Stimulated activated CD8-positive, alpha-beta memory T cell treated with anti-CD3 and anti-CD28 coated beads, Interleukin-15, amount 100 ng/mL, for 24 hours (primary cell): ENCODE data around the gene NEDD4.
"Not testable (repeated sequence)": the region's sequence is repeated elsewhere in the genome, so short reads cannot be mapped to it uniquely, and the experiment has no call there.

ENCODE experiments used
- DNase-seq: peaks from one replicate; pipeline ENCODE4 v3.0.0-alpha.2; 2020; ENCODE audit warnings: low read depth

The NEDD4 gene

GRCh38 chr15:55993111-55993803 lies at the start of gene NEDD4:
TSS of gene NEDD4 (minus strand) at chr15:55993612. CDS start at chr15:55993555, 57 bp downstream.
- DNase-seq, result peak; percentile 45

GRCh38 chr15:56042498-56042897 lies 49.1 kb upstream of the NEDD4 start:
- DNase-seq, result no peak

- DNase-seq, result no peak
Observed at GRCh38 chr15:56042031-56042430, 48.6 kb upstream of the NEDD4 start.

- no peak for DNase-seq
Observed at GRCh38 chr15:56040081-56041035, 46.9 kb upstream of the NEDD4 start.

- DNase-seq, result no peak
Observed at GRCh38 chr15:56038707-56039106, 45.3 kb upstream of the NEDD4 start.

GRCh38 chr15:56038015-56038414 lies 44.6 kb upstream of the NEDD4 start:
- no peak for DNase-seq

GRCh38 chr15:56036546-56037067 lies 43.2 kb upstream of the NEDD4 start:
- no peak for DNase-seq

GRCh38 chr15:56035166-56035565 lies 41.8 kb upstream of the NEDD4 start:
- DNase-seq, result no peak

- DNase-seq, result no peak
Observed at GRCh38 chr15:56034514-56034913, 41.1 kb upstream of the NEDD4 start.

- no peak for DNase-seq
Observed at GRCh38 chr15:56032373-56032772, 39.0 kb upstream of the NEDD4 start.

- DNase-seq, result no peak
Observed at GRCh38 chr15:56031836-56032235, 38.4 kb upstream of the NEDD4 start.

GRCh38 chr15:56031402-56031801 lies 38.0 kb upstream of the NEDD4 start:
- DNase-seq, result no peak

GRCh38 chr15:56028430-56028829 lies 35.0 kb upstream of the NEDD4 start:
- no peak for DNase-seq

GRCh38 chr15:56023160-56023559 lies 29.7 kb upstream of the NEDD4 start:
- DNase-seq, result not testable (repeated sequence)

- DNase-seq, result no peak
Observed at GRCh38 chr15:56019819-56020486, 26.5 kb upstream of the NEDD4 start.

GRCh38 chr15:56019060-56019793 lies 25.8 kb upstream of the NEDD4 start:
- DNase-seq, result no peak

- DNase-seq, result no peak
Observed at GRCh38 chr15:56017920-56018319, 24.5 kb upstream of the NEDD4 start.

GRCh38 chr15:56017511-56017910 lies 24.1 kb upstream of the NEDD4 start:
- DNase-seq, result no peak

- DNase-seq, result no peak
Observed at GRCh38 chr15:56016281-56016680, 22.9 kb upstream of the NEDD4 start.

GRCh38 chr15:56014677-56015076 lies 21.3 kb upstream of the NEDD4 start:
- no peak for DNase-seq

- DNase-seq, result not testable (repeated sequence)
Observed at GRCh38 chr15:56007053-56007452, 13.6 kb upstream of the NEDD4 start.

- DNase-seq, result not testable (repeated sequence)
Observed at GRCh38 chr15:56006371-56006770, 13.0 kb upstream of the NEDD4 start.
